GM20000 (cell line): Measurements from ENCODE around the gene CIPC.

ENCODE experiments used
- DNase-seq: peaks from one replicate; pipeline ENCODE4 v3.0.0; 2012; ENCODE audit warnings: low spot score
- CTCF ChIP-seq: IDR thresholded peaks from 2 replicates; pipeline ENCODE4 v1.5.1; 2012; ENCODE audit warnings: mild to moderate bottlenecking, control low read depth; ENCODE audit errors: extremely low read depth, missing control alignments

CIPC gene, protein sequence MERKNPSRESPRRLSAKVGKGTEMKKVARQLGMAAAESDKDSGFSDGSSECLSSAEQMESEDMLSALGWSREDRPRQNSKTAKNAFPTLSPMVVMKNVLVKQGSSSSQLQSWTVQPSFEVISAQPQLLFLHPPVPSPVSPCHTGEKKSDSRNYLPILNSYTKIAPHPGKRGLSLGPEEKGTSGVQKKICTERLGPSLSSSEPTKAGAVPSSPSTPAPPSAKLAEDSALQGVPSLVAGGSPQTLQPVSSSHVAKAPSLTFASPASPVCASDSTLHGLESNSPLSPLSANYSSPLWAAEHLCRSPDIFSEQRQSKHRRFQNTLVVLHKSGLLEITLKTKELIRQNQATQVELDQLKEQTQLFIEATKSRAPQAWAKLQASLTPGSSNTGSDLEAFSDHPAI

DNA sequence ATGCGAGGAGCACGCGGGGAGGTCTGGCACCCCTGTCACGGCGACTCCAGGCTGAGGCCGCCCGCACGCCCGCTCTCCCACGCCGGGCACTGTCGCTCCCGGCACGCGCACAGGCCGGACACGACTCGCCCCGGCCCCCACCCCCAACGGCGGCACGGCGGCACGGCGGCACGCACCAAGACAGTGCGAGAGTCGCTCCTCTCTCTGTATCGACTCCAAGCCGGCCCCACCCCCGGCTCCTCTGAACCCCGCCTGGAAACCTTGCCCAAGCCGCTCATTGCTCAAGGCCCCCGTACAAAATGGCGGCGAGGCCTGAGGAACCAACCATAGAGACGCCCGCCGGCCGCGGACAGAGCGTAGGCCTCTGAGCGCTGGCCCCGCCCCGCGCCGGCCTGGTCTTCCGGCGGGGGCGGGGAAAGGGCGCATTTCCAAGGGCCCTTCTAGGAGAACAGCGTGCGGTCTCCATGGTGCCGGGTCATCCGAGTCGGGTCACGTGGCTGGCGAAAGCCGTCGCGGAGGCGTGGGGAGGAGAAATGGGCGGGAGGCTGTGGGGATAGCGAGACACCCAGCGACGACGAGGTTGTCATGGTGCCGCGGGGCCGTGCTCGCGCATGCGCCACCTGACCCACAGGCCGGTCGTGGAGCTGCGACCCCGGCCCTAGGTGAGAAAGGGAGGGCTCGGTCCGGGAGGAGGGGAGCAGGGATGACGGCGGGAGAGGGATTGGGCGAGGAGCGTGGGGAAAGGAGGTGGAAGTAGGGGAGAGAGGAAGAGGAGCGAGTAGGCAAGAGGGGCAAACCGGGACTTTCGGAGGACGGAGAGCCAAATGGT is at the start of gene CIPC:
CIPC (plus strand) TSS at position 559 of the 829 bp plus-strand sequence. CDS start 7,451 bp downstream, outside the sequence.
- peak; percentile 96 for DNase-seq
- no peak for TF ChIP-seq CTCF

- no peak for DNase-seq
- TF ChIP-seq CTCF, result no peak
Measured at GRCh38 chr14:77051116-77051515, 46.9 kb upstream of the CIPC start.

DNA sequence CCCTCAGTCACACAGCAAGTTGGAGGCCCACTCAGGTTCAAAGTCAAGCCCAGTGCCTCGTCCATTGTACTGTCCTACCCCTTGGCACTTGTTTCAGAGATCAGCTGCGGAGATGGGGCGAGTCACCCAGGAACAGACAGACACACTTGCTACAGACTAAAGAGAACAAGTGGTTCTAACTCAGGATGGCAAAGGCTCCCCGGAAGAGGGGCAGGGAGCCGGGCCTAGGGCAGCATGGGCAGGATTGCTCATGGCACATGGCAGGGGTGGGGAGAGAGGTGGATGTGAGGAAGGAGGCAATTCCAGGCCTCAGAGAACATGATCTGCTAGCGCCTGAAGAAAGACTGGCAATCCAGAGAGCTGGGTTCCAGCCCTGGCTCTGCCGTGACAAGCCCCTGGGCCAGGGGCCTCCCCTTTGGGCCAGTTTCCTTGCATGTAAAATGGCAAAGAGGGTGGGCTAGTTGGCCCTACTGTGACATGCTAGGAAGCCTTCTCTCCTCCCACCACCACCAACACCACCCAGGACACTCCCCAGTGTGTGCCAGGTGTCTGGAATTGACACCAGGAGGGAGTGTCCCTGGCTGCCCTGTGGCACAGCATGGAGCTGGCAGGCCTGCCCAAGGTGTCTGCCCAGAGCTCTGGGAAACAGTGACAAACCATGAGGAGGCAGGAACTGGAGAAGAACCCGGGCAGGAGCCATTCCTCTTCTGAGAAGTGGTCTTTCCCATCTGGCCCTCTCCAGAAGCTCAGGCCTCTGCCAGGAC is 45.6 kb upstream of the CIPC start:
- no peak for TF ChIP-seq CTCF
- DNase-seq, result no peak

GRCh38 chr14:77053046-77053841 is 44.8 kb upstream of the CIPC start:
- DNase-seq, result peak; percentile 81
- TF ChIP-seq CTCF, result peak; percentile 80

GRCh38 chr14:77055306-77055705 is 42.8 kb upstream of the CIPC start:
- no peak for TF ChIP-seq CTCF
- DNase-seq, result no peak

- DNase-seq, result no peak
- no peak for TF ChIP-seq CTCF
Measured at GRCh38 chr14:77055981-77056380, 42.1 kb upstream of the CIPC start.
